GM23338 (cell line): ENCODE measurements around the gene TCTN3. TPM values are rescaled to one million over a fixed set of nuclear protein-coding genes. Genes with fewer than 3 reads are reported as not detected.

Experiments used
- ATAC-seq: fragments of 200-7000 bp; cut with Tn5 transposase; 3 replicates; pipeline ENCODE4 v1.9.1; 2020
- DNase-seq: peaks from one replicate; pipeline ENCODE4 v3.0.0-alpha.2; 2015; ENCODE audit warnings: low spot score
- H2AFZ ChIP-seq: fragments of 200-600 bp; sonication (generic); 2 replicates; pipeline ENCODE4 v1.8.0; 2016; ENCODE audit warnings: antibody characterized with exemption, mild to moderate bottlenecking, moderate library complexity
- H3F3A ChIP-seq: fragments of 200-600 bp; sonication (generic); replicated peaks from 2 replicates; pipeline ENCODE4 v1.8.0; 2017; ENCODE audit warnings: antibody characterized with exemption, mixed run types, low read depth
- H3K27ac ChIP-seq: fragments of 200-600 bp; sonication (generic); 2 replicates; pipeline ENCODE4 v1.6.1; 2016; ENCODE audit warnings: low read depth
- H3K27me3 ChIP-seq: fragments of 200-600 bp; sonication (generic); 2 replicates; pipeline ENCODE4 v1.8.0; 2016; ENCODE audit warnings: mild to moderate bottlenecking, mixed run types, moderate library complexity; ENCODE audit not compliant: insufficient read depth
- H3K36me3 ChIP-seq: fragments of 200-600 bp; sonication (generic); 2 replicates; pipeline ENCODE4 v1.8.0; 2016; ENCODE audit warnings: mild to moderate bottlenecking; ENCODE audit not compliant: insufficient read depth
- H3K4me1 ChIP-seq: fragments of 200-600 bp; sonication (generic); 2 replicates; pipeline ENCODE4 v1.8.0; 2016; ENCODE audit warnings: mild to moderate bottlenecking, moderate library complexity; ENCODE audit not compliant: insufficient read depth
- H3K4me2 ChIP-seq: fragments of 200-600 bp; sonication (generic); 2 replicates; pipeline ENCODE4 v1.7.1; 2017; ENCODE audit warnings: mixed run types
- H3K4me3 ChIP-seq: fragments of 200-600 bp; sonication (generic); 2 replicates; pipeline ENCODE4 v1.6.1; 2016; ENCODE audit warnings: mixed run types
- H3K79me2 ChIP-seq: fragments of 200-600 bp; sonication (generic); replicated peaks from 2 replicates; pipeline ENCODE4 v1.8.0; 2017; ENCODE audit warnings: mild to moderate bottlenecking; ENCODE audit not compliant: insufficient read depth
- H3K9me2 ChIP-seq: fragments of 200-600 bp; sonication (generic); 2 replicates; pipeline ENCODE4 v1.8.0; 2017; ENCODE audit not compliant: insufficient read depth
- H4K20me1 ChIP-seq: fragments of 200-600 bp; sonication (generic); replicated peaks from 2 replicates; pipeline ENCODE4 v1.8.0; 2017; ENCODE audit warnings: mild to moderate bottlenecking; ENCODE audit not compliant: insufficient read depth
- H3K27ac Mint-ChIP-seq: 2 replicates; pipeline ENCODE4 v1.8.0; 2020; ENCODE audit warnings: inconsistent platforms, mild to moderate bottlenecking, moderate library complexity, mixed read lengths
- H3K27me3 Mint-ChIP-seq: 3 replicates; pipeline ENCODE4 v1.8.0; 2022; ENCODE audit warnings: low read depth, mild to moderate bottlenecking, moderate library complexity, mixed read lengths, inconsistent platforms; ENCODE audit not compliant: insufficient read depth, poor library complexity
- H3K36me3 Mint-ChIP-seq: 3 replicates; pipeline ENCODE4 v1.8.0; 2021; ENCODE audit warnings: low read depth, mild to moderate bottlenecking, inconsistent platforms, moderate library complexity, mixed read lengths
- H3K4me1 Mint-ChIP-seq: 3 replicates; pipeline ENCODE4 v1.8.0; 2020; ENCODE audit warnings: mild to moderate bottlenecking, inconsistent platforms, mixed read lengths
- H3K4me3 Mint-ChIP-seq: 3 replicates; pipeline ENCODE4 v1.8.0; 2021; ENCODE audit warnings: moderate library complexity, mild to moderate bottlenecking, inconsistent platforms, mixed read lengths
- H3K9me3 Mint-ChIP-seq: 3 replicates; pipeline ENCODE4 v1.8.0; 2020; ENCODE audit warnings: moderate library complexity, mild to moderate bottlenecking, inconsistent platforms, mixed read lengths
- EZH2 ChIP-seq: fragments of 200-600 bp; sonication (generic); IDR thresholded peaks from one replicate; pipeline ENCODE4 v1.8.0; 2017; ENCODE audit warnings: antibody characterized with exemption, mild to moderate bottlenecking, low read depth; ENCODE audit not compliant: unreplicated experiment
- JUNB ChIP-seq: IDR thresholded peaks from one replicate; pipeline ENCODE4 v1.6.1; 2016; ENCODE audit warnings: antibody characterized with exemption; ENCODE audit not compliant: unreplicated experiment
- NANOG ChIP-seq: IDR thresholded peaks from 2 replicates; pipeline ENCODE4 v1.6.1; 2016; ENCODE audit warnings: antibody characterized with exemption, borderline replicate concordance
- REST ChIP-seq: IDR thresholded peaks from one replicate; pipeline ENCODE4 v1.6.1; 2018; ENCODE audit warnings: antibody characterized with exemption; ENCODE audit not compliant: unreplicated experiment
- STAT1 ChIP-seq: IDR thresholded peaks from one replicate; pipeline ENCODE4 v1.6.1; 2016; ENCODE audit warnings: antibody characterized with exemption; ENCODE audit not compliant: unreplicated experiment
- ZNF331 ChIP-seq: fragments of 250-450 bp; sonication (Bioruptor Pico); IDR thresholded peaks from 2 replicates; pipeline ENCODE4 v1.5.0; 2020; ENCODE audit warnings: low read depth, mild to moderate bottlenecking, moderate library complexity
- ZNF462 ChIP-seq: fragments of 250-450 bp; sonication (Bioruptor Pico); IDR thresholded peaks from 2 replicates; pipeline ENCODE4 v1.5.0; 2020; ENCODE audit warnings: mild to moderate bottlenecking, moderate library complexity
- polyA plus RNA-seq: library from polyadenylated mRNA; unstranded; fragments of >200 nt; fragmentation: Nextera tagmentation; extraction: Ambion mirVana; gene quantifications from 2 replicates; pipeline ENCODE4 v1.2.1, GENCODE V29; 2016
- total RNA-seq: library from RNA; depleted of rRNA; stranded (reverse); fragments of >200 nt; shearing (Covaris generic); gene quantifications from 2 replicates; pipeline ENCODE4 v1.2.3, GENCODE V29; 2014

Gene TCTN3
- total and polyA plus RNA-seq, 2 experiments from 2014 or later, result 29.7 to 32.4 TPM

GRCh38 chr10:95640891-95641315 is 52.8 kb downstream of the TCTN3 start (continued):
- TF ChIP-seq REST (no peak), EZH2 (no peak)

- TF ChIP-seq ZNF331 (CRISPR knock-in tag) (no peak), STAT1 (no peak), JUNB (no peak), ZNF462 (CRISPR knock-in tag) (no peak), EZH2 (no peak), REST (no peak), NANOG (no peak)
- Mint-ChIP-seq H3K9me3 (no peaks in the 10 kb centered on the region; the same call in 2 of the 3 replicates), H3K4me1 (no peaks in the 10 kb centered on the region), H3K27me3 (no peaks in the 10 kb centered on the region), H3K36me3 (peaks cover 72% of the 10 kb centered on the region), H3K27ac (no peak overlapping the region), H3K4me3 (no peak overlapping the region)
- DNase-seq (no peak), ATAC-seq (no peak)
- Histone ChIP-seq H3K4me1 (no peaks in the 10 kb centered on the region), H3K36me3 (peaks cover 68% of the 10 kb centered on the region), H3K27ac (no peak overlapping the region), H3K9me2 (no peaks in the 10 kb centered on the region), H3K4me3 (no peak overlapping the region), H3K4me2 (no peak overlapping the region), H3F3A (no peaks in the 10 kb centered on the region), H3K27me3 (no peaks in the 10 kb centered on the region), H2AFZ (no peak overlapping the region), H3K79me2 (no peaks in the 10 kb centered on the region), H4K20me1 (0 out of 2 replicates have a peak, but pooled peaks cover 3% of the 10 kb centered on the region)
Measured at GRCh38 chr10:95637911-95638310, 55.8 kb downstream of the TCTN3 start.
